HS-5 (cell line): ENCODE data around the gene TPK1.
"Not testable (repeated sequence)": the region's sequence is repeated elsewhere in the genome, so short reads cannot be mapped to it uniquely, and the experiment has no call there.

ENCODE experiments used
- DNase-seq: peaks from one replicate; pipeline ENCODE4 v3.0.0-alpha.2; 2012; ENCODE audit warnings: low read depth

The TPK1 gene

DNA sequence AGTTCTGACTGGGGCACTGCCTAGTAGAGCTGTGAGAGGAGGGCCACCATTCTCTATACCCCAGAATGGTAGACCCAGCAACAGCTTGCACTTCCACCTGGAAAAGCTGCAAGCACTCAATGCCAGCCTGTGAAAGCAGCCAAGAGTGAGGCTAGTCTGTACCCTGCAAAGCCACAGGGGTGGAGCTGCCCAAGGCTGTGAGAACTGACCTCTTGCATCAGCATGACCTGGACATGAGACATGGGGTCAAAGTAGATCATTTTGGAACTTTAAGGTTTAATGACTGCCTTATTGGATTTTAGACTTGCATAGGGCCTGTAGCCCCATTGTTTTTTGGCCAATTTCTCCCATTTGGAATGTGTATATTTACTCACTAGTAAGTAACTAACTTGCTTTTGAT lies 206.3 kb downstream of the TPK1 start:
- no peak for DNase-seq

DNA sequence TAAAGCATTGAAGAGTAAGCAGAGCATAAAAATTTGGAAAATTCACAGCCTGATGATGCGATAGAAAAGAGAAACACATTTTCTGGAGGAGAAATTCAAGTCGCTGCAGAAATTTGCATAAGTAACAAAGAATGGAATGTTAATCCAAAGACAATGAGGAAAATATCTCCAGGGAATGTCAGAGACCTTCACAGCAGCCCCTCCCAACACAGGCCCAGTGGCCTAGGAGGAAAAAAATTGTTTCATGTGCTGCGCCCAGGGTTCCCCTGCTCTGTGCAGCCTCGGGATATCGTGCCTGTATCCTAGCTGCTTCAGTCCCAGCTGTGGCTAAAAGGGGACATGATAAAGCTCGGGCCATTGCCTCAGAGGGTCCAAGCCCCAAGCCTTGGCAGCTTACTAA lies 206.8 kb downstream of the TPK1 start:
- DNase-seq, result no peak

DNA sequence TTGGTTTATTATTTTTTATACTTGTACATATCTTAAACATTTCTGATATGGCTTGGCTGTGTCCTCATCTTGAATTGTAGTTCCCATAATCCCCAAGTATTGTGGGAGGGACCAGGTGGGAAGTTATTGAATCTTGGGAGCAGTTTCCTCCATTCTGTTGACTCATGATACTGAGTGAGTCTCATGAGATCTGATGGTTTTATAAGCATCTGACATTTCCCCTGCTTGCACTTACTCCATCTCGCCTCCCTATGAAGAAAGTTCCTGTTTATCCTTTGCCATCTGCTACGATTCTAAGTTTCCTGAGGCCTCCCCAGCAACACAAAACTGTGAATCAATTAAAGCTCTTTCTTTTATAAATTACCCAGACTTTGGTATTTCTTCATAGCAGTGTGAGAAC lies 207.7 kb downstream of the TPK1 start:
- DNase-seq, result no peak

GRCh38 chr7:144622745-144623144 lies 213.1 kb downstream of the TPK1 start:
- DNase-seq, result no peak

DNA sequence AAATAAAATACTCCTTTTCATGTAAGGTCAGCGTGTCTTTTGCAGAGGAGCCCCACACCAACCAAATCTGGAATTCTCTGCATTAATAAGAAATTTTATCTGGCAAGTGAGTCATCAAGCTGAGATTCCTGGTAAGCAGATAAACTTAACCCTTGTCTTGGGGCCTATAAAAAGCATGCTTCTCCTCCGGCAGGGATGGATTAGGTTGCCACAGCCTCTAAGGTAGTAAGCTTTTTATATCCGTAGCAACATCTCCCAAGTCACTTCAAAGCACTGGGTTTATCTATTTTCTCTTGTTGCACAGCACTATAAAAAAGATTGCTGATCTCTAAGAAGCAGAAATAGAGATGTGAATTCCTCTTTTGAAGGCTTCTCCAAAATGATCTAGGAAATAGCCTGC lies 229.6 kb downstream of the TPK1 start:
- no peak for DNase-seq

DNA sequence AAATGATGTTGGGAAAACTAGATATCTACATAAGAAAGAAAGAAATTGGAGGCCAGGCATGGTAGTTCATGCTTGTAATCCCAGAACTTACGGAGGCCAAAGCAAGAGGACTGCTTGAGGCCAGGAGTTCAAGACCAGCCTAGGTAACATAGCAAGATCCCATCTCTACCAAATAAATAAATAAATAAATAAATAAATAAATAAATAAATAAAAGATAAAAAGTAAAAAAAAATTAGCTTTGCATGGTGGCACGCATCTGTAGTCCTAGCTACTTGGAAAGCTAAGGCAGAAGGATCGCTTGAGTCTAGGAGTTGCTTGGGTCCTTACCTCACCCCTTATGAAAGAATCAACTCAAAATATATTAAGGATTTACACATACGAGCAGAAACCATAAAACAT lies 238.9 kb downstream of the TPK1 start:
- DNase-seq, result no peak

- DNase-seq, result no peak
Observed at GRCh38 chr7:144594580-144594979, 241.3 kb downstream of the TPK1 start.

DNA sequence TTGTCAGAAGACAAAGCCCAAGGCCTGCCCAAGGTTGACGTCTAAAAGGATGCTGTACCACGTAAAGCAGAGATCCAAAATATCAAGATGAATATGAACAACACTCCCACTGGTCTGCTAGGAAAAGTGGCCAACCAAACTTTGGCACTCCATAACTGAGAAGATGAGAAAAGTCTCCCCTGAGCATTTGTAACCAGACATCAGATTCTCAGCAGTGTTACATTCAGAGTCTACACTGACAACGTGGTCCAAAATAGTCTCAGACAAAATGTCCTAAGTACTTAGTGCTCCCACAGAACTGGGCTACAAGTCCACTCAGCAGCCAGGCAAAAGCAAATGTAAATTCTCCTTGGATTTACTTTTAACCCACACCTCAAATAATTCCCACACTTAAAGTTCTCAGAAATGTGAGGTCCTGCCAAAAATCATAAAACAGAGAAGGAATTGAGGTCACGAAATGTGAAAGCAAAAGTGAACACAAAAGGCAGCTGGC lies 247.2 kb downstream of the TPK1 start:
- no peak for DNase-seq

- DNase-seq, result no peak
Observed at GRCh38 chr7:144587701-144588100, 248.2 kb downstream of the TPK1 start.

- no peak for DNase-seq
Observed at GRCh38 chr7:144584726-144585125, 251.1 kb downstream of the TPK1 start.

GRCh38 chr7:144579687-144580086 lies 256.2 kb downstream of the TPK1 start:
- DNase-seq, result no peak

GRCh38 chr7:144575456-144575855 lies 260.4 kb downstream of the TPK1 start:
- DNase-seq, result no peak

DNA sequence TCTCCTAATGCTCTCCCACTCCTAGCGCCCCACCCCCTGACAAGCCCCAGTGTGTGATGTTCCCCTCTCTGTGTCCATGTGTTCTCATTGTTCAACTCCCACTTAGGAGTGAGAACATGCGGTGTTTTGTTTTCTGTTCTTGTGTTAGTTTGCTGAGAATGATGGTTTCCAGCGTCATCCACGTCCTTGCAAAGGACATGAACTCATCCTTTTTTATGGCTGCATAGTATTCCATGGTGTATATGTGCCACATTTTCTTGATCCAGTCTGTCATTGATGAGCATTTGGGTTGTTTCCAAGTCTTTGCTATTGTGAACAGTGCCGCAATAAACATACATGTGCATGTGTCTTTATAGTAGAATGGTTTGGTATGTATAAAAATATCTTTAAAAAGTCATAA lies 261.1 kb downstream of the TPK1 start:
- DNase-seq, result not testable (repeated sequence)

- DNase-seq, result no peak
Observed at GRCh38 chr7:144568233-144568632, 267.6 kb downstream of the TPK1 start.

DNA sequence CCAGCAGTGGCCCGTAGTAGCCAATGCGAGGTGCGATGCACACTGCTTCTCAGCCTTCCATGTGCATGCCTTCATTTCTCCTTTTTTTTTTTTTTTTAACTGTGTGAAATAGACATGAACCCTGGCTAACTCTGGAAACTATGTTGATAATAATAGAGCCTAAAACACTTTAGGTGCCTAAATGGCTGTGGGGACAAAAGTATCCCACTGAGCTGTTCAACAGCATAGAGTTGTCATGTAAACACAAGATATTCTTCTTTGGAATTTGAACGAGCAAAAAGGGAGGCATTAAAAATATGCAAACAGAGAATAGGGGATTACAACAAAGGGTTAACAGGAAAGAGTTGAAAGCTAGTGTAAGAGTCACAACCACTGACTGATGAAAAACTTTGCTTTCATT lies 270.3 kb downstream of the TPK1 start:
- no peak for DNase-seq

- no peak for DNase-seq
Observed at GRCh38 chr7:144549861-144550260, 286.0 kb downstream of the TPK1 start.

DNA sequence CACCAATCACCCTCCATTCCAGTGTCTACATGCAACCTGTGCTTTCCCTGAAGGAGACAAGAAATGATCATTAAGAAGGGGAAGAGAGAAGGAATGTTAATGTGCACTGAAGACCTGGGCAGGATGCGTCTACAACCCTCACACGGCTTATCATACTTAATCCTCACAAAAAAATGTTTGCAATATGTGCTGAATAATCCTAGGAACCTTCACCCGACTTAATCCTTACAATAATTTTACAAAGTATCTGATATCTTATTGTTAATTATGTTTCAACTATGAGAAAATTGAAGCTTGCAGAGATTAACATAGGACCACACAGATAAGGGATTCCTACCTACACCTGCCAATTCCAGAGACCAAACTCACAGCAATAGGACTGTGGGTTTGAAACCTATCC lies 287.3 kb downstream of the TPK1 start:
- no peak for DNase-seq

- no peak for DNase-seq
Observed at GRCh38 chr7:144547888-144548287, 288.0 kb downstream of the TPK1 start.

DNA sequence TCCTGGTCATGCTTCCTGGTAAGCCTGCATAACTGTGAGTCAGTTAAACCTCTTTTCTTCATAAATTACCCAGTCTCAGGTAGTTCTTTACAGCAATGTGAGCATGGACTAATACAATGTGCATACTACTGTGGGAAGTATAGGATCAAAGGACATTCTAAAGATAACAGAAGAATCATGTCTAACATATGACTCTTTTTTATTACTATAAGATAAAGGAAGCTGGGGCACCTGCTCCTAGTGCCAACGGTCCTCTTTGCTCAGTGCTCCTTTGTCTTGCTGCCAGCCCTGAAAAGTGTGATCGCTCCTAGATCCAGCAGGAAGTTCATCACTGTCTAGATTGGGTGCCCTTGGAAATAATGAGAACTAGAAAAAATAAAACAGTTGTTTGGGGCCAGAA lies 289.1 kb downstream of the TPK1 start:
- no peak for DNase-seq

GRCh38 chr7:144545330-144545729 lies 290.5 kb downstream of the TPK1 start:
- DNase-seq, result no peak

DNA sequence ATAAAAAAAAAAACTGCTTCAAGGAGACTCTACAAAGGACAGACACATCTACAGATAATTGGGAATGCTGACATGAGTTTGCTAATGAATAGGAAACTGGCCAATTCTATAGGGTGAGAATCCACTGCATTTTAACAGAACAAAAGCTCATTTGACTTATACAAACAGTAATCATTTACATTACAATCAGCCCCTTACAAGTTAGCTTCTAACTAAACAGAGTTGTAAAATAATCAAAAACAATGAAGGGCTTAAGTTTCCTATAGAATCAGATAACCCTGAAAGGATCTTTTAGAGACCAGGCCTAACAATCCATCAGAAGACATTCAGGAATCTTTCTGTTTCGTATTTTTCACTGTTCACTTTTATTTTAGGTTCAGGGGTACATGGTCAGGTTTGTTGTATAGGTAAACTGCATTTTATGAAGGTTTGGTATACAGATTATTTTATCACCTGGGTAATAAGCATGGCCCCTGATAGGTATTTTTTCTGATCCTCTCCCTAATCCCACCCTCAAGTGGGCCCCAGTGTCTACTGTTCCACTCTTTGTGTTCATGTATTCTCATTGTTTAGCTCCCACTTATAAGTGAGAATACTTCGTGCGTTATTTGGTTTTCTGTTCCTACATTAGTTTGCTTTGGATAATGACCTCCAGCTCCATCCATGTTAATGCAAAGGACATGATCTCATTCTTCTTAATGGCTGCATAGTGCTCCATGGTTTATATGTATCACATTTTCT lies 301.0 kb downstream of the TPK1 start:
- DNase-seq, result no peak

DNA sequence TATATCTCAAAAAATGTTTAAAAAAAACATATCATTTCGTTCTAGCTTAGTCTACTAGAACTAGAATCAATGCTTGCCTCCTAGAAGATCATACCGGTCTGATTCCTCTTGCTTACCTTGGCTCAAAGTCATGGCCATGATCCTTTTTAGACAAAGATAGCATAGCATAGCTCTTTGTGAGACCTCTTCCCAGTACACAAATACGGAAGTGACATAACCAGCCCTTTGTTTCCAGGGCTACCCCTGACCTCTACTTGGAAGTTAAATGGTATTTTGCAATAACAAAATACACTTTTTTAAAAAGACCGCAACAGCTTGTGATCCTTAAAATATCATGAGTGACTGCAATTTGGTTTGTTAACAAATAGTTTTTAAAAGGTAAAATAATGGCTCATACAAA lies 301.7 kb downstream of the TPK1 start:
- no peak for DNase-seq

GRCh38 chr7:144531181-144531580 lies 304.7 kb downstream of the TPK1 start:
- no peak for DNase-seq

DNA sequence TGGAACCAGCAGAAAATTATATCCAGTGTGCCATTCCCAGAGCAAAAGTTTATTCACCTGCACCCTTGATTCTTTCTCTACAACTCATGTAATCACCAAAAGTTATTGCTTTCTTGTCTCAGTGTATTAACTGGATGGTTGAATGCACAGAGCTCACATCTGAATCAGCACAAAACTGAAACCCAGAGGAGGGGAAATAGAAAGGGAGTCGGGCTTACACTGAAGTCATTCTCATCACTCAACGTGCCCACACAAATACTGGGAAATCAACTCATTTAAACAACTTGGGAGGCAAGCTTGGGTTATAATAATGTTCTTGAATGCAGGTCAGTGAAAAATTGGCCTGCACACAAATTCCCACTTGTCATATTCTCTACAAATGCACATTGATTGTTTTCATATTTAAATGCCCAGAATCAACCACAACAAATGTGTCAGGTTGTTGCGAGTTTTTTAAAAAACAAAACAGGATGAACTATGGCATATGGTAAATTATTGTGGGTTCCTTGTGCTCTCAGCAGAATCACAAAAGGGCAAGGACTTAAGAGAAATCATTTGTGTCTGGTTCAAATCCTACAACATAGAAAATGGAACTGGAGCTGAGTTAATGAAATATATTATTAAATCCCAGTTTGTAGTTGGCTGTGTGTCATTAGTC lies 306.5 kb downstream of the TPK1 start:
- no peak for DNase-seq
